Activated naive CD4-positive, alpha-beta T cell treated with Interleukin-2 at 50 U/mL for 16 hours (primary cell): Measurements from ENCODE around the gene GSE1.

ENCODE experiments used
- DNase-seq: peaks from one replicate; pipeline ENCODE4 v3.0.0-alpha.2; 2020

Gene GSE1

GRCh38 chr16:85662976-85663830 lies 50.1 kb downstream of the GSE1 start:
- DNase-seq, result no peak

- no peak for DNase-seq
Observed at GRCh38 chr16:85663891-85664321, 50.8 kb downstream of the GSE1 start.

- DNase-seq, result no peak
Observed at GRCh38 chr16:85664580-85665372, 51.7 kb downstream of the GSE1 start.

- no peak for DNase-seq
Observed at GRCh38 chr16:85665373-85665740, 52.2 kb downstream of the GSE1 start.

GRCh38 chr16:85665929-85666328 lies 52.8 kb downstream of the GSE1 start:
- DNase-seq, result no peak

- no peak for DNase-seq
Observed at GRCh38 chr16:85667261-85667660, 54.1 kb downstream of the GSE1 start.

- no peak for DNase-seq
Observed at GRCh38 chr16:85667841-85668413, 54.8 kb downstream of the GSE1 start.

GRCh38 chr16:85668676-85669424 lies 55.7 kb downstream of the GSE1 start:
- no peak for DNase-seq

- no peak for DNase-seq
Observed at GRCh38 chr16:85670840-85671239, 57.7 kb downstream of the GSE1 start.

- no peak for DNase-seq
Observed at GRCh38 chr16:85673529-85674417, 60.7 kb downstream of the GSE1 start.

- DNase-seq, result no peak
Observed at GRCh38 chr16:85674418-85674755, 61.3 kb downstream of the GSE1 start.

GRCh38 chr16:85674828-85675227 lies 61.7 kb downstream of the GSE1 start:
- no peak for DNase-seq

- no peak for DNase-seq
Observed at GRCh38 chr16:85675251-85675874, 62.2 kb downstream of the GSE1 start.

GRCh38 chr16:85676466-85676865 lies 63.3 kb downstream of the GSE1 start:
- no peak for DNase-seq

- no peak for DNase-seq
Observed at GRCh38 chr16:85677383-85677967, 64.4 kb downstream of the GSE1 start.

GRCh38 chr16:85678016-85678415 lies 64.9 kb downstream of the GSE1 start:
- DNase-seq, result no peak

- no peak for DNase-seq
Observed at GRCh38 chr16:85678821-85679220, 65.7 kb downstream of the GSE1 start.

GRCh38 chr16:85679870-85680269 lies 66.7 kb downstream of the GSE1 start:
- DNase-seq, result no peak

GRCh38 chr16:85680352-85680944 lies 67.3 kb downstream of the GSE1 start:
- DNase-seq, result no peak

- no peak for DNase-seq
Observed at GRCh38 chr16:85681255-85681654, 68.1 kb downstream of the GSE1 start.

GRCh38 chr16:85682516-85682915 lies 69.4 kb downstream of the GSE1 start:
- DNase-seq, result no peak
